Smooth muscle cell of the brain vasculature (primary cell): ENCODE measurements around the gene DENND1B.
A peak's percentile ranks its signal among the peaks of the same experiment; 100 is the strongest.
"Not testable (repeated sequence)": the region's sequence is repeated elsewhere in the genome, so short reads cannot be mapped to it uniquely, and the experiment has no call there.

Source experiments
- DNase-seq: peaks from one replicate; pipeline ENCODE4 v3.0.0-alpha.2; 2012; ENCODE audit warnings: low read depth, low spot score

Gene DENND1B

GRCh38 chr1:197632651-197633050 is 142.6 kb downstream of the DENND1B start:
- DNase-seq = no peak

- no peak for DNase-seq
Observed at GRCh38 chr1:197632005-197632404, 143.3 kb downstream of the DENND1B start.

GRCh38 chr1:197622371-197622770 is 152.9 kb downstream of the DENND1B start:
- no peak for DNase-seq

GRCh38 chr1:197621761-197622160 is 153.5 kb downstream of the DENND1B start:
- DNase-seq = no peak

- no peak for DNase-seq
Observed at GRCh38 chr1:197620714-197621163, 154.5 kb downstream of the DENND1B start.

- DNase-seq = no peak
Observed at GRCh38 chr1:197619008-197619640, 156.2 kb downstream of the DENND1B start.

GRCh38 chr1:197618061-197618460 is 157.2 kb downstream of the DENND1B start:
- no peak for DNase-seq

- DNase-seq = no peak
Observed at GRCh38 chr1:197615693-197616011, 159.6 kb downstream of the DENND1B start.

- DNase-seq = peak; percentile 24
Observed at GRCh38 chr1:197614916-197615692, 160.2 kb downstream of the DENND1B start.

- DNase-seq = no peak
Observed at GRCh38 chr1:197606168-197606845, 169.0 kb downstream of the DENND1B start.

- no peak for DNase-seq
Observed at GRCh38 chr1:197604302-197604701, 171.0 kb downstream of the DENND1B start.

GRCh38 chr1:197600751-197601150 is 174.5 kb downstream of the DENND1B start:
- DNase-seq = no peak

- no peak for DNase-seq
Observed at GRCh38 chr1:197599789-197600188, 175.5 kb downstream of the DENND1B start.

- no peak for DNase-seq
Observed at GRCh38 chr1:197598935-197599334, 176.3 kb downstream of the DENND1B start.

GRCh38 chr1:197595304-197595904 is 179.9 kb downstream of the DENND1B start:
- DNase-seq = no peak

- no peak for DNase-seq
Observed at GRCh38 chr1:197590687-197591086, 184.6 kb downstream of the DENND1B start.

- no peak for DNase-seq
Observed at GRCh38 chr1:197585809-197586208, 189.5 kb downstream of the DENND1B start.

- DNase-seq = no peak
Observed at GRCh38 chr1:197577580-197577979, 197.7 kb downstream of the DENND1B start.

GRCh38 chr1:197575531-197575930 is 199.7 kb downstream of the DENND1B start:
- not testable (repeated sequence) for DNase-seq

GRCh38 chr1:197572169-197572568 is 203.1 kb downstream of the DENND1B start:
- DNase-seq = no peak

- DNase-seq = no peak
Observed at GRCh38 chr1:197567442-197567841, 207.8 kb downstream of the DENND1B start.

- DNase-seq = no peak
Observed at GRCh38 chr1:197561041-197561440, 214.2 kb downstream of the DENND1B start.
